Osteoblast (primary cell): ENCODE measurements around the gene B4GALNT3. TPM values are rescaled to one million over a fixed set of nuclear protein-coding genes. Genes with fewer than 3 reads are reported as not detected.

Experiments
- DNase-seq: peaks from one replicate; pipeline ENCODE4 v3.0.0; 2011; ENCODE audit warnings: low spot score, mixed read lengths; ENCODE audit not compliant: insufficient read length; ENCODE audit errors: missing footprints
- H2AFZ ChIP-seq: 2 replicates; pipeline ENCODE4 v1.6.0; 2011; ENCODE audit warnings: mild to moderate bottlenecking, low read length
- H3K27ac ChIP-seq: 2 replicates; pipeline ENCODE4 v1.5.1; 2011; ENCODE audit warnings: mild to moderate bottlenecking, low read depth, low read length, moderate library complexity
- H3K27me3 ChIP-seq: 2 replicates; pipeline ENCODE4 v1.6.0; 2012; ENCODE audit warnings: mild to moderate bottlenecking, control low read depth, inconsistent platforms, low read length, moderate library complexity; ENCODE audit not compliant: insufficient read depth
- H3K36me3 ChIP-seq: 2 replicates; pipeline ENCODE4 v1.5.1; 2011; ENCODE audit warnings: mild to moderate bottlenecking, low read length, control low read depth, moderate library complexity; ENCODE audit not compliant: insufficient read depth
- H3K4me1 ChIP-seq: 2 replicates; pipeline ENCODE4 v1.5.1; 2011; ENCODE audit warnings: mild to moderate bottlenecking, low read length, control low read depth, moderate library complexity; ENCODE audit not compliant: insufficient read depth
- H3K4me2 ChIP-seq: 2 replicates; pipeline ENCODE4 v1.6.0; 2011; ENCODE audit warnings: mild to moderate bottlenecking, low read length; ENCODE audit not compliant: insufficient read depth
- H3K4me3 ChIP-seq: fragments of 200-600 bp; sonication (generic); 3 replicates; pipeline ENCODE4 v1.5.1; 2012; ENCODE audit warnings: mild to moderate bottlenecking, low read length, inconsistent platforms; ENCODE audit not compliant: insufficient read depth
- H3K79me2 ChIP-seq: 2 replicates; pipeline ENCODE4 v1.6.0; 2012; ENCODE audit warnings: mild to moderate bottlenecking, low read length, control low read depth, inconsistent platforms; ENCODE audit not compliant: insufficient read depth
- H3K9me3 ChIP-seq: 2 replicates; pipeline ENCODE4 v1.5.1; 2011; ENCODE audit warnings: low read depth, low read length, control low read depth
- H4K20me1 ChIP-seq: 2 replicates; pipeline ENCODE4 v1.6.0; 2012; ENCODE audit warnings: mild to moderate bottlenecking, low read length, control low read depth; ENCODE audit not compliant: insufficient read depth
- total RNA-seq: library from RNA; depleted of rRNA; stranded (reverse); fragments of >200 nt; gene quantifications from 2 replicates; pipeline ENCODE4 v1.2.3, GENCODE V29; 2012
- TF ChIP-seq, protein P1 (sequence below): IDR thresholded peaks from 2 replicates; pipeline ENCODE4 v1.5.1; 2011; ENCODE audit warnings: mild to moderate bottlenecking, low read depth, low read length, moderate library complexity; ENCODE audit errors: extremely low read depth

B4GALNT3 gene
- total RNA-seq, 1 donor, result 0.36 TPM

DNA sequence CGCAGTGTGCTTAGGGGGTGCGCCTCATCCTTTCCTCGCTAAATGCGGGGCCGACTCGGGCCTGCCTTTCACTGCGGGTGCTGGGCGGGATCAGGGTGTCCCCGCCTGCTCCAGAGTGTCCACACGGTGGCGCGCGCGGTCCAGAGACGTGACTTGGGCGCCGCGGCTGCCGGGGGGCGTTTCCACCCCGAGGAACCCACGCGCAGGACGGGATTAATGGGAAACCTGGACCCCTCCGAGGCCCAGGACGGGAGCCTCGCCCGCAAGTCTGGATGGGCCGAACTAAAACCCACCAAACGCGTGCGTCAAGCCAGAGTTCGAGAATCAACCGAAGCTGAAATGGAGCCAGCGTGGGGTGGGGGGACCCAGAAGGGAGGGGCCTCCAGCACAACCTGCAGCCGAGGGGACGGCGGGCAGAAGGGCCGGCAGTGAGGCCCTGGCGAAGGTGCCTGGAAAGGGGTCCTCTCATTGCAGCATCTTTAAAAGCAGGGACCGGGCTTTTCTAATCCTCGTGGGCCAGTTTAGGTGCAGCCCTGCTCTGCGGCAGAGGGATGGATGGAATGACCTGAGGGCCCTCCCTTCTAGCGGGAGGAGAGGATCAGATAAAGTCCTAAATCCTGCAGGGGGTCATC is 110.2 kb downstream of the B4GALNT3 start:
- H3K36me3 ChIP-seq, result no peaks in the 10 kb centered on the region
- peaks cover 33% of the 10 kb centered on the region for H3K4me1 ChIP-seq
- no peaks in the 10 kb centered on the region for H3K9me3 ChIP-seq
- H2AFZ ChIP-seq, result peak overlapping the region; percentile 91
- peak; percentile 99 for DNase-seq
- H3K27me3 ChIP-seq, result no peaks in the 10 kb centered on the region
- H3K79me2 ChIP-seq, result no peaks in the 10 kb centered on the region
- TF ChIP-seq, protein P1, sequence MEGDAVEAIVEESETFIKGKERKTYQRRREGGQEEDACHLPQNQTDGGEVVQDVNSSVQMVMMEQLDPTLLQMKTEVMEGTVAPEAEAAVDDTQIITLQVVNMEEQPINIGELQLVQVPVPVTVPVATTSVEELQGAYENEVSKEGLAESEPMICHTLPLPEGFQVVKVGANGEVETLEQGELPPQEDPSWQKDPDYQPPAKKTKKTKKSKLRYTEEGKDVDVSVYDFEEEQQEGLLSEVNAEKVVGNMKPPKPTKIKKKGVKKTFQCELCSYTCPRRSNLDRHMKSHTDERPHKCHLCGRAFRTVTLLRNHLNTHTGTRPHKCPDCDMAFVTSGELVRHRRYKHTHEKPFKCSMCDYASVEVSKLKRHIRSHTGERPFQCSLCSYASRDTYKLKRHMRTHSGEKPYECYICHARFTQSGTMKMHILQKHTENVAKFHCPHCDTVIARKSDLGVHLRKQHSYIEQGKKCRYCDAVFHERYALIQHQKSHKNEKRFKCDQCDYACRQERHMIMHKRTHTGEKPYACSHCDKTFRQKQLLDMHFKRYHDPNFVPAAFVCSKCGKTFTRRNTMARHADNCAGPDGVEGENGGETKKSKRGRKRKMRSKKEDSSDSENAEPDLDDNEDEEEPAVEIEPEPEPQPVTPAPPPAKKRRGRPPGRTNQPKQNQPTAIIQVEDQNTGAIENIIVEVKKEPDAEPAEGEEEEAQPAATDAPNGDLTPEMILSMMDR, result peak; percentile 85
- peak overlapping the region; percentile 85 for H3K4me3 ChIP-seq
- H3K27ac ChIP-seq, result peak overlapping the region; percentile 79
- no peaks in the 10 kb centered on the region for H4K20me1 ChIP-seq
- H3K4me2 ChIP-seq, result peak overlapping the region; percentile 99

DNA sequence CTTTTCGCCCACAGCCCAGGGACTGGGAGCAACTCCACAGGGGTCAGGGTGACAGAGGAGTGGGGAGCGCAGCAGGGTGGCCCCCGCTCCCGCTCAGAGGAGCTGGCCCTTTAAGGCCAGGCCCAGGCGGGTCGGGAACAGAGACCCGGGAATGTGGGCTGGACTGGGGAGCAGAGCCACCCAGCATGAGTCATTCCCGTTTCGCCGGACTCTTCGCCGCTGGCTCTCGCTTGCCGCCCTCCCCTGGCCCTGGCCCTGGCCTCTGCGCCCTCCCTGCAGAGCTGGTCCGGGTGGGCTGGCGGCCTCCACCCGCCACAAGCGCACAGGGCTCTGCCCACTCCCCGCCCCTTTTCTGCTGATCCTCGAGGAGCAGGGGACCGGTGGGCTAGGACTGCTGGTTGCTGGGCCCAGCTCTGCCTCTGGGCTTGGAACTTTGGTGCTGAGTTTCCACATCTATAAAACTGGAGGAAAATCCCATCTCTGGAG is 110.7 kb downstream of the B4GALNT3 start:
- H3K4me2 ChIP-seq, result peak overlapping the region; percentile 99
- no peaks in the 10 kb centered on the region for H3K36me3 ChIP-seq
- H3K4me1 ChIP-seq, result peaks cover 39% of the 10 kb centered on the region
- H3K79me2 ChIP-seq, result no peaks in the 10 kb centered on the region
- H3K27me3 ChIP-seq, result no peaks in the 10 kb centered on the region
- H4K20me1 ChIP-seq, result no peaks in the 10 kb centered on the region
- H3K9me3 ChIP-seq, result no peaks in the 10 kb centered on the region
- TF ChIP-seq, protein P1, result no peak
- peak overlapping the region; percentile 87 for H2AFZ ChIP-seq
- peak overlapping the region; percentile 85 for H3K4me3 ChIP-seq
- H3K27ac ChIP-seq, result peak overlapping the region; percentile 79
- peak; percentile 99 for DNase-seq

DNA sequence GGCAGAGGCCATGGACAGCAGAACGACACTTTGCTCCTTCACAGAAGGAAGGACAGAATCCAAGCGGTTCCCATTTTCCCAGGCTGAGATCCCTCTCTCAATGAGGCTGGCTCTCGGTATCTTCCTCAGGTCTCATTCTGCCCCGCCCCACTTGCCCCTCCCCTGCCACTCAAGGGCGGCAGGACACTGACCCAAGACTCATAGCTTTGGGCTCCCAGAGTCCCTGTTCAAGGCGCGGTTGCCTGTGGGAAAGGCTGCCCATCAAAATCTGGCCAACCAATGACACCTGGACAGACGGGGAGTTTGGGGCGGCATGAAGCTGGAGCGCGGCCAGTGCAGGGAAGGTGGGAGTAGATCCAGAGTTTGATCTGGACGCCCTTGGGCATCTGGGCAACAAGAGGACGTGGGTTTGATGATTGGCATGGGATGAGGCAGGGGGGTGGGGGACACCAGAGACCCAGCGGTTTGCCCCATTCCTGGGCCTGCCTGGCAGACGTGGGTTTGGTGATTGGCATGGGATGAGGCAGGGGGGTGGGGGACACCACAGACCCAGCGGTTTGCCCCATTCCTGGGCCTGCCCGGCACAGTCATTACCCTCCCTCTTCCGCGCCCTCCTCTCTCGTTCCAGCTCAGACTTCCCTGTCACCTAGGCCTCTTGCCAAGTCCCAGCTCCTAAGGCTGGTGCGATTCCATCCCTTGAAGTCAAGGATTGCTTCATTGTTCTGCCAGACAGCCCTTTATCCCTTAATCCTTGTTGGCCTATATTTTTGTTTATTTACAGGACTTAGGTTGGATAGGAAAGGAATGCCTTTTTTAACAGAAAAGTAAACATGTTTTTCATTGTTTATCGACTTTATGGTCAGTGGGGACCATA is 111.4 kb downstream of the B4GALNT3 start:
- TF ChIP-seq, protein P1, result no peak
- Histone ChIP-seq H4K20me1 (no peaks in the 10 kb centered on the region), H3K36me3 (no peaks in the 10 kb centered on the region), H2AFZ (peak overlapping the region; percentile 87), H3K4me1 (peaks cover 43% of the 10 kb centered on the region), H3K4me3 (peak overlapping the region; percentile 85), H3K27ac (peak overlapping the region; percentile 79), H3K27me3 (no peaks in the 10 kb centered on the region), H3K9me3 (no peaks in the 10 kb centered on the region), H3K4me2 (peak overlapping the region; percentile 99), H3K79me2 (no peaks in the 10 kb centered on the region)
- peak; percentile 96 for DNase-seq
